Measurements from ENCODE around the gene ZNF384.
"Not testable (repeated sequence)": the region's sequence is repeated elsewhere in the genome, so short reads cannot be mapped to it uniquely, and the experiment has no call there.

Gene ZNF384

GRCh38 chr12:6688999-6689882, at the start of gene ZNF384:
Gene ZNF384, minus strand, starts transcription at chr12:6689375. Its CDS starts 9,855 bp downstream, at chr12:6679520.
- DNase-seq = peak; percentile 68 to 100 (median 98)

GRCh38 chr12:6736754-6737153, 47.6 kb upstream of the ZNF384 start:
- no peak for DNase-seq

- peak in 38 of 51 donors; percentile 1 to 63 (median 32) for DNase-seq
Measured at GRCh38 chr12:6735448-6736191, 46.4 kb upstream of the ZNF384 start.

- no peak for DNase-seq
Measured at GRCh38 chr12:6734506-6735387, 45.6 kb upstream of the ZNF384 start.

GRCh38 chr12:6730169-6730568, 41.0 kb upstream of the ZNF384 start:
- no peak for DNase-seq

GRCh38 chr12:6729186-6729585, 40.0 kb upstream of the ZNF384 start:
- no peak for DNase-seq

- no peak for DNase-seq
Measured at GRCh38 chr12:6725350-6725749, 36.2 kb upstream of the ZNF384 start.

- peak in 7 of 51 donors; percentile 5 to 63 (median 39) for DNase-seq
Measured at GRCh38 chr12:6724409-6724797, 35.2 kb upstream of the ZNF384 start.

GRCh38 chr12:6723607-6724408, 34.6 kb upstream of the ZNF384 start, which contains the start of gene COPS7A:
Gene COPS7A, plus strand, starts transcription at chr12:6724046. Its CDS starts 611 bp downstream, at chr12:6724657.
- DNase-seq = peak; percentile 60 to 99 (median 97)

GRCh38 chr12:6722863-6723262, 33.7 kb upstream of the ZNF384 start:
- DNase-seq = no peak

- DNase-seq = no peak
Measured at GRCh38 chr12:6716874-6717437, 27.8 kb upstream of the ZNF384 start.

- not testable (repeated sequence) for DNase-seq
Measured at GRCh38 chr12:6716031-6716873, 27.1 kb upstream of the ZNF384 start.

- DNase-seq = no peak
Measured at GRCh38 chr12:6708960-6709394, 19.8 kb upstream of the ZNF384 start.

GRCh38 chr12:6708351-6708750, 19.2 kb upstream of the ZNF384 start:
- not testable (repeated sequence) for DNase-seq

GRCh38 chr12:6703631-6704030, 14.5 kb upstream of the ZNF384 start:
- no peak for DNase-seq

GRCh38 chr12:6701078-6701768, 12.0 kb upstream of the ZNF384 start:
- no peak for DNase-seq

GRCh38 chr12:6700646-6701051, 11.5 kb upstream of the ZNF384 start, which contains the start of gene PIANP:
Gene PIANP, minus strand, starts transcription at chr12:6700815. Its CDS starts 2,754 bp downstream, at chr12:6698061.
- peak in 20 of 51 donors; percentile 6 to 52 (median 22) for DNase-seq

GRCh38 chr12:6699989-6700645, 10.9 kb upstream of the ZNF384 start:
- DNase-seq = peak in 10 of 51 donors; percentile 6 to 35 (median 16)

Measured in hypothalamus (tissue), 51 donors.